ENCODE measurements around the gene TRIO.

Gene TRIO

DNA sequence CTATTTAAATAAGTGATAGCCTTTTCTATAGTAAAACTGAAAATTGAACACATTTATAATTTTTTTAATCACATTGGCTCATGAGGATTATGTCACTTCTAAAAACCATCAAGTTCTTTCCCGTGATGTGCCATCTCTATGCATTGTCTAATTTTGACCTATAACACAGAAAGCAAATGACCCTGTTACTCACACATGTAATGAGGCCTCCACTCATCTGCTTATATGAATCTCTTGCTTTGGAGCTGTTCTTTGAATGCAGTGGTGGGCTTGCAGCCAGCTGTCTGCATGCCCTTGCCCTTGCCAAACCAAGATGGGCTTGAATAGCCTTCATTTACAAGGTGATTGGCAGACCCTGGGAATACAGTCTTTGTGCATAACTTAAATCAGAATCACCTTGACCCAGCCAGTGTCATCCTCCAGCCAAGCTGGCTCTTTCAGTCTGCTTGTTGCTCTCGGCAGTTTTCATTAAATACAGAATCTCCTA lies 163.2 kb downstream of the TRIO start:
- DNase-seq, result no peak

DNA sequence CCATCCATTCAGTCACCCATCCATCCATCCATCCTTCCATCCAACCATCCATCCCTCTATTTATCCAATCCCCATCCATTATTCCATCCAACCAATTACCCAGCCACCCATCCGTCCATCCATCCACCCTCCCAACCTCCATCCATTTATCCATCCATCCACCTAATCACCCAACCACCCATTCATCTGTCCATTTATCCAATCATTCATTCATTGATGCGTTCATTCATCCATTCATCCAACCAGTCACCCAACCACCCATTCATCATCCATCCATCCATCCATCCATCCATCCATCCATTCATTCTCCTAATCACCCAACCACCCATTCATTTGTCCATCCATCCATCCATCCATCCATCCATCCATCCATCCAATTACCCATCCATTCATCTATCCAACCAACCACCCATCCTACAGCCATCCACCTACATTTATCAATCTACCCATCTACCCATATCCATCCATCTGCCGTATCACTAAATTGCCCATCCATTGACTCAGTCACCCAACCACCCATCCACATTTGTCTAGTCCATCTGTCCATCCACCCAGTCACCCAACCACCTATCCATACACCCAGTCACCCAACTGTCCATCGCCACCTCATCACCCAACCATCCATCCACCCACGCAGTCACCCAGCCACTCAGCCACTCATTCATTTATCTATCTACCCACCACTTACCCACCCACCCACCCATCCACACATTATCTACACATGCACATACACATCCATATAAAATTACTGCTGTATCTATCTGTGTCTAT lies 165.4 kb downstream of the TRIO start:
- DNase-seq, result no peak

DNA sequence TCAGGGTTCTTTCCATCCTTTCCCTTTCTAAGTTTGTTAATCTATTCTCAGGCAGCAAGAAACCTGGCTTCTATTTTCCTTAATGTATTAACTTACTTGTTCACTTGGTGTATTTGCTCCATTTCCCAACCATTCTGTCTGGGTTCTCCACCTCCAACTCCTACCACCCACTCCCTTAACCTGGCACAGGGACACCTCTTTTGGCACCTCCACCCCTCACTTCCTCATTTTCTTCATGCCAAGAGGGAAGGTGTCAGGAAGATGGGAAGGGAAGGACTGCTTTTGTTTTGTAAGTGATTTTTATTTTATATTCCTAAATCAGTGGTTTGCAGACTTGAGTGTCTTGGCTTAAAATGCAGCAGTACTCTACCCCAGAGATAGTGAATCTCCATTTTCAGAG lies 166.1 kb downstream of the TRIO start:
- no peak for DNase-seq

DNA sequence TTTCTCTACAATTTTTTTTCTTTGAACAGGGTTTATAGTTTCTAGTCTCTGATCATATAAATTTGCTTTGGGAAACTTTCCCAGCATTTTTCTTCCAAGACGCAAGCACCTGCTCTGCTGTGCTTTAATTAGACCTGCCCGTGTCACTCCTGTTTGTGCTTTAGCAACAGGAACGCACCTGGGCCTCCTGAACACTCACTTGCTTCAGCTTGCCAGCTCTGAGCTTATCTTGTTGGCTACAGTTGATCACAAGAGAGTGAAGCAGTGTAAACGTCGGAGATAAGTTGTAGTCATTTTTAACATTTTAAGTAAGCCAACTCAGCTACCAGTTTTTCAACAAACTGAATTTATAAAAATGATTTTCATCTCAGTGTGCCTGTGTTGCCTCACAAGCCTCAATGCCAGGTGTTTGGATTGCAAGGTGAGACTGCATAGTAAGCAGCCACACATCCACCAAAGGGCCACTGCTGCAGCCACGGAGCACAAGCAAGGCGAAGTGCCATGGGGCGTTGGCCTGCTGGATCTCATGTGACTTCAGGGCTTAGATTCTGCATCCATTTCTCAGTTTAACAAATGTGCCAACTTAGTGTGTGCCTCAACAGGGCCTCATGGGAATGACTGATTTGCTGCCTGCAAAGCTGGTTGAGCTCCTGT lies 166.9 kb downstream of the TRIO start:
- DNase-seq, result no peak

DNA sequence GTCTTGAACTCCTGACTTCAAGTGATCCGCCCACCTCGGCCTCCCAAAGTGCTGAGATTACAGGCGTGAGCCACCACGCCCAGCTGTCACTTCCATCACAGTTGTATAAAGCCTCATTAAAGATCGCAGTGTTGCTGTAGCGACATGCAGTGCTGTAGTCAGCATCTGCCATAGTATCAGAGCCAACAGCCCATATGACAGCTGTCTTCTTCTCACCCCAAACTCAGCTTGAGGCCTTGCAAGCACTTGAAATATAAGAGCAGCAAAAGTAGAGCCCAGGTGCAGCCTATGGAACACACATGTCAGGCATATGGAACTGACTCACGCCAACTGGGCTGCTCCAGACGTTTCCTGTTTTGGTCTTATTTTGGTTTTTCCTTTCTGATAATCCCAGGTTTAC lies 167.8 kb downstream of the TRIO start:
- no peak for DNase-seq

DNA sequence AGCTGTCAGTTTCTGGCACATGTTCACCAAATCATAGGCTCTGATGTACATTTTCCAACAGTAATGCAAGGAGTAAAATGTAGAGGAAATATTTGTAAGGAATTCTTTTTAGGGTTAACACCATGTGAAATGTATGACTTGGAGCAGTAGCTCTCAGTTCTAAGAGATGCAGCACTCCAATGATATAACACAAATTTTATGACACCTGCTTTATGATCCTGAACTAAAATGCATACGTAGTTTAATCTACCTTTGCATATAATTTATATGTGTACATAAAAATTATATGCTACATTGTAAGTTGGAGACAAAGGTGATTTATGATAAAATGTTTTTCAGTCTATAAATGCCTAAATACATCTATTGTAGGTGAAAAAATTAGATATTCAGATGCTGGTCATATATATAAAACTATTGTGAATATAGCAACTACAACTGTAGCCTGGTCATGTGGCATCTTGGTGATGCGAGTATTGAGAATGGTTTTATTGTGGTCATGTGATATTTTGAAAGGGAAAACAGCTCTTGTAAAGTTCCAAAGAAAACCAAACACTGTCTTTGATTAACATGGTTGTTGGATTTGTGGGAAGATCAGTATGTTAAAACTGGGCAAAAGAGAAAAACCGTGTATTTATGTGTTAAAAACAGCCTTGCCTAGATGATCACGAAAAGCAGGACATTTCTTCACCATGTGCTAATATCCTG lies 171.0 kb downstream of the TRIO start:
- no peak for DNase-seq

DNA sequence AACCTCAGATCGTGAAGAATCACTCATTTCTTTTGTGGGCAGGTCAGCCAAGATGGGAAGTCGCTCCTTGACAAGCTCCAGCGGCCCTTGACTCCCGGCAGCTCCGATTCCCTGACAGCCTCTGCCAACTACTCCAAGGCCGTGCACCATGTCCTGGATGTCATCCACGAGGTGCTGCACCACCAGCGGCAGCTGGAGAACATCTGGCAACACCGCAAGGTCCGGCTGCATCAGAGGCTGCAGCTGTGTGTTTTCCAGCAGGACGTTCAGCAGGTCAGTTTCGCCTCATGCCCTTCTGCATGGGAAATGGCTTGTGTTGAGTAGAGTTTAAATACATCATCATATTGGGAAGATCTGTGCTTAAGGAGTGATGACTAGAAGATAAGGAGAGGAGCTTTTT lies 173.3 kb downstream of the TRIO start:
- no peak for DNase-seq

DNA sequence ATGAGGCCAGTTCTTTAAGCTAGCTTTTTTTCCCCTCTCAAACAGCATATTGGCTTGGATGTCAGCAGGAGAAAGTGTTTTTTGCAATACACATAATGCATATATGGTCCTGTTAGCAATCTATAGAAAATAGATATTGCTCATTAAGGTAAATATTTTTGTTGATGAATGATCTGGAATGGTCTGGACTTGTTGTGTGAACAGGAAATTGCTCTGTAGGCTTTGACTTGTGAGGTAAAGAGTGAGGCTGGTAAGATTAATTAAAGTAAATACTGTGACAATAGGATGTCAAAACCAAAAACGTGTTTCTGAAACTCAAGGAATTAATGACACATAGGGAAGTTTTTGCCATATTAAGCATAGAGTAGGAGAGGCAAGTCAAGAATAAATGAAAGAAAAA lies 176.0 kb downstream of the TRIO start:
- DNase-seq, result no peak

DNA sequence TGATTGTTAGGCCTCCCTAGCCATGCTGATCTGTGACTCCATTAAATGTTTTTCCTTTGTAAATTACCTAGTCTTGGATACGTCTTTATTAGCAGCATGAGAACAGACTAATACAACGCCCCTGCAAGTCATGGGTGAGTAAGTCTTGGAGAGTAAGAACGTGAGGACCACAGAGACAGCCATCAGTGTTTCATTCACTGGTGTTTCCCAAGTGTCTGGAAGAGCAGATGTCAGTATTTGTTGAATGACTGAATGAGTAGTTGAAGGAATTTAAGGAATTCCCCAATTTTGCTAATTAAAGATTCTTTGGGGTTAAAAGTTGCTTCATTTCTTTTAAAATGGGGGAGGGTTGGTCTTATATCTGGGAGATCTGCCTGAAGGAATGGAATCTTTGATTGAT lies 178.8 kb downstream of the TRIO start:
- no peak for DNase-seq

DNA sequence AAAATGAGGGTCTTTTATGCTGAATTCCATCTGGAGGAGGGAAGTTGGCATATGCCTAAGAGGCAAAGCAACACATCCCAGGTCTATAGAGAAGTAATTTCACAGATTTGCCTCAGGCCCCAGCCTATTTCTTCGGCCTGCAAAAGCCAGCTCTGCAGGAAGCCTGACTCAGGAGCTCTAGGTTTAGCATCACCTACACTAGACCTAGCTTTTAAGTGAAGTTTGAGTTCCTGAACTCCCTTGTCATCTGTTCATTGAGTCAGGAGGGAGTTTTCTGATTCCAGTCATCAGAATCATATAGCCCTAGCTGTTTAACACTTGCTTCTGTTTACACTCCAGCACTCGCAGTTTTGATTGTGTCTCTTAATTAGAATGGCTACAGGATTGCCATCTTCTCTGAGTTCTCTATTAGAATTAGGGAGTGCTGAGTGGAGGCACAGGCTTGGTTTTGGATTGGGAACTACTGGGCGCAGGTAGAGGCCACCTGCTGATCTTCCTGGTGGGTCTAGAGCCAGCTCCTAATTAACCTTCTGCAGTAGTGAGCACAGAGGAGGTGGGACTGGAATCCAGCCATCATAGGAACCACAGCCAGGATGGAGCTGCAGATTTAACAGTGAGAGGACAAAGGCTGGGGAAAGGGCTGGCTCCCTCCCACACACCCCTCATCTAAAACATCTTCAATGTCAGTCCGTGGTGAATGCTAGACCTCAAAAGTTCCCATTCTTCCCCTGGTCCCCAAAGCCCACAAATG lies 179.5 kb downstream of the TRIO start:
- no peak for DNase-seq

DNA sequence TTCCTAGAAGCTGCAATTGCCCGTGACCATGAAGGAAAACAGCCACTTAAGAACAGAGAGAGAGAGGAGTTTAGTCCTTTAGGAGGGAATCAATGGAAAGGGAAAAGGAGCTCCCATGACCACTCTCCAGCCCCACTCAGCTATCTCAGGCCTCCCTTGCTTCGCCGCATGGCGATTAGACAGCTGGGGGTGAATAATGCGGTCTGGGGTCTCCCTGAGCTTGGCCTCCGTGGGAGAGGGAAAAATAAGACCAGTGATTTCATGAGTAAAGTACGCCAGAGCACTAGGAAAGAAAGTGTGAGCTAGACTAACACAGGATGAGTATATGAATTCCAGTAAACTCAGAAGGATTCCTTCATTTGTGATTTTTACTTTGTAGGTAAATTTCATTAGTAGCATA lies 180.3 kb downstream of the TRIO start:
- DNase-seq, result no peak

DNA sequence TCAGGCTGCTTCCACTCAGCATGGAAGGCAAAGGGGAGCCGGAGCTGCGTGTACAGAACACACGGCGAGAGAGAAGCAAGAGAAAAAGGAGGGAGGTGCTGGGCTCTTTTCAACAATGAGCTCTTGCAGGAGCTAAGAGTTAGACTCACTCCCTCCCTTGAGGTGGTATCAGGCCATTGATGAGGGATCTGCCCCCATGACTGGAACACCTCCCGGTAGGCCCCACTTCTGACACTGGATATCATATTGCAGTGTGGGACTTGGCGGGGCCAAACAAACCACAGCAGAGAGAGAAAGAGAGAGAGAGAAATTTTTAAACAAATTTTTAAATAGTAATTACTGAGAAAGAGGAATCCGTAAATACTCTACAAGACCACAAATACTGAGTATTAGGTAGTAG lies 182.2 kb downstream of the TRIO start:
- DNase-seq, result no peak

DNA sequence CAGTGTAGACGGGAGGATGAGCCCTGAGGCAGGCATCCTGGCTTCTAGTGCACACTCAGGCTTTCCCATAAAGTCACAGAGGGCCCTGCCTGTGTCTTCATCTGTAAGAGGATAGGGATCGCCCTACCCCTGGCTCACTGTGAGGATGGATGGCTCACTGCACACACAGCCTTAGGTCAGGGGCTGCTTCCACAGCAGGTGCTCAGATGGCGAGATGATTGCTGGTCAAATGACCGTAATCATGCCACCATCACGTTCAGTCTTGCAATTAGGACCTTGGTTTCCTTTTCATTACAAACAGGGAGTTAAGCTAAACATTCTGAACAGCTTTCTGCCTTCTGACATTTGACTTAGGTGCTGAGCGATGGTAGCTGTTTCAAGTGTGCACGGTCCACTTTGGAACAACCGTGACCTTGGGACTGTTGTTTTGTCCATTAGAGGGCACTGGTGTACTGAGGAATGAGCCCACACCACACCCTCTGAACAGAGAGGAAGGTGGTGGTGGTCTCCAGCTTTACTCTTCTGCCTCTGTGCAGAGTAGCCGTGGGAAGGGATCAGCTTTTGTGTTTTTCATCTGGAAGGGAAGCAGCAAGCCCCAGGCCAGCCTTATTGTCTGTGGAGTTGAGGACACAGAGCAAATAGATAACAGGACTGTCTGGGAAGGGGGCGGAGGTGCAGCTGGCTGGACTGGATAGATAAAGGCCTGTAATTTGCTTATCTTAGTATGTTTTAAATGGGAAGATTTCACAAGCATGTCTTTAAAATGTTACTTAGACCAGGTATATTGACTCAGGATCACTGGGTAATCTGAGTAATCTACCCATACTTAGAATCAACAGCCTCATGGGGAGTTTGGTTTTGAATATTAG lies 183.1 kb downstream of the TRIO start:
- DNase-seq, result no peak

DNA sequence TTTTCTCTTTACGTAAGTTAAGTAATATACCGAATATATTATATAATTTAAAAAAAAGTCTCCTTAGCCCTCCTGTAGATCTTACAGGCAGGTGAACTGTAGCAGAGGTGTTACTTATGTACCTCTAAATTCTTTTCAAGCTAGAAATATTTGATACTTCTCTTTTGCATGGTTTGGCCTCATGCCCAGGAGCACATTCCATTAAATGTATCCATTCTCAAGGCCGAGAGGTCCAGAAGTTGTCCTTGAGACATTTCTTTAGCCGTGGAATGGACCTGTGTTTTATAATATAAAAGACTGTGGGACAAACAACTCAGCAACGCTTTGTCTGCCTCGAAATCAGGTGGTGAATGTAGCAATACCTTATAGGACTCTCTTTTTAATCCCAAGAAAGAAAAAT lies 184.5 kb downstream of the TRIO start:
- DNase-seq, result no peak

DNA sequence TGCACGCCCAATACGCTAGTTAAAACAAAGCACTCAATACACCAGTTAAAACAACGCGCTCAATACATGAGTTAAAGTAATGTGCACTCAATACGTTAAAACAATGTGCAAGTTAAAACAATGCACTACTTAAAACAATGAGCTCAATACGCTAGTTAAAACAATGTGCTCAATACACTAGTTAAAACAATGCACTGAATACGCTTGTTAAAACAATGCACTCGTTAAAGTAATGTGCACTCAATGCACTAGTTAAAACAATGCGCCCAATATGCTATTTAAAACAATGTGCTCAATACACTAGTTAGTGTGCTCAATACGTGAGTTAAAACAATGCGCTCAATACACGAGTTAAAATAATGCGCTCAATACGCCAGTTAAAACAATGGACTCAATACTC lies 185.0 kb downstream of the TRIO start:
- DNase-seq, result no peak

DNA sequence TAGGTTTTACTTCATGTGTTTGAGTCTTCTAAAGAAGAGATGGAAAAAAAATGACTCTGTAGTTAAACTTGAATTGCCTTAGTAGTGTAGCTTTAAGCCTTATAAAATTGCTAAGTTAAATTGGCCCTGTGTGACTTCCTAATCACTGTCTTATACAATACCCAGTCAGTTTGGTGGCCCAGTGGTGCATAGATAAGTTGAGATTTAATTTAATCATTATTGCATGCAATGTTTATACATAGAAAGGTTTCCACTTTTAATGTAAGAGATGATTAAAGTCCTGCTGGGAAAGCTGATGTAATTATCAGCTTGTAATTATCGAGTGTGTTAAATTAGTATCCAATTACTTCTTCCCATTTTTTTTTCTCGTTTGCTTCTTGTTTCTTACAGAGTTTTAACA lies 187.1 kb downstream of the TRIO start:
- DNase-seq, result no peak

DNA sequence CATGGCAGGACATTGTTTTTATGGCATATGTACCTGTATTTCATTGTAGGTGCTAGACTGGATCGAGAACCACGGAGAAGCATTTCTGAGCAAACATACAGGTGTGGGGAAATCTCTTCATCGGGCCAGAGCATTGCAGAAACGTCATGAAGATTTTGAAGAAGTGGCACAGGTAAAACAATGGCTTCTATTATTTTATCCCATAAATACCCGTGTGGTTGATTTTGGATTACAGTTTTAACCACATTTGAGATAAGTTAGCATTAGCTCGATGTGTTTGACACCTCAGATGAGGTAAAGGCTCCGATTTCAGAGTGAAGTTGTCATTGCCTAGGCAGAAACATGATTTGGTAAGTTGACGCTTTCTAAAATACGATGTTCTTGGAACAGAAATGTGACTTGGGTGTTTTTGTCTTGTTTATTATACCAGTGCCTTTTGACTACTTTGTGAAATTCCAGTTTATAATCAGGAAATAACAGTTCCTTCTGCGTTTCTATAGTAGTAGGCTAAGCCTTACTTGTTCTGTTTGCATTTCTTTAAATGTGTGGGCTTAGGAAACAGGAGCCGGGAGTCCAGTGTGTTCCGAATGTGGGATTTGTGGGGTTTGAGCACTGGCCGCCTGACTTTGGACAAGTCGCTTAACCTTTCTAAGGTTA lies 187.7 kb downstream of the TRIO start:
- no peak for DNase-seq

DNA sequence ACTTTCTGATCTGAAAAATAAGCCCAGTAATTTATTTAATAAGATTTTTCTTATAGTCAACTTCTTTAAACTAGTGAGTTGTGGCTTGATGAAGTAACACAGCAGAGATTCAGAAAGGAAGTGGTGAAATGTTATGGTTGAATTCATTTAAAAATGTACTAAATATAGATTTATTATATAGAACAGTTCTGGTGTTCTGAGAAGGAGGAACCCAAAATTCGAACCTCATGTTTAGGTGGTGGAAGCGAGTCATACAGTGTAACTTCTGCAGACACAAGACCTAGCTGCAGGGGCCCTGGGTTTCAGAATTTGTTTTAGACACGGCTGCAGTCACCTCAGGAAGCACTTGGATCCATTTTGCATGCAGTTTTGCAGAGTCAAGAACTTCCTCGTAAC lies 188.2 kb downstream of the TRIO start:
- no peak for DNase-seq

DNA sequence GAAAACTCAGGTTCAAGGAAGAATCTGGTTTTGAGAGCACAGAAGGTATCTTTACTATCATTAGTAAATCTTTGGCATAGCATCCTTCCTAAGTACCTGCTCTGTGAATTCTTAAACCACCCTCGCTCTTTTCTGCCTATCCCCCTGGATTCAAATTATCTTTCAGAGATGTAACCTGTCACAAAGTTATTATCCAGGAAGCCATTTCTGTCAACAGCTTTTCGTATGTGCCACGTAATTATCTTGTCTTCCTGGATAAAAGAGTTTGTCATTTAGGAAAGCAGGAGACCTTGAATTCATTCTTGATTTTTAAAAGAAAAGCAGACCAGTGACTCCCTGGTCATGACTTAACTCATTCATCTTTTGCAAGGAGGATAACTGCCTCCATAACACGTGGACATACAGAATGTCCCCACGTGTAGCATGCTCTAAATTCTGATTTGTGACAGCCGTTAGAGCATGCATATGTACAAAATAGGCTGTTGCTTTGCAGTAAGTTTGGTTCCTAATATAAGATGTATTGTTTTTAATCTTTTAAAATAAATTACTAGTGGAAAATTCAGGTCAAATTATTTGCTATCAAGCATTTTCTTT lies 189.0 kb downstream of the TRIO start:
- no peak for DNase-seq

DNA sequence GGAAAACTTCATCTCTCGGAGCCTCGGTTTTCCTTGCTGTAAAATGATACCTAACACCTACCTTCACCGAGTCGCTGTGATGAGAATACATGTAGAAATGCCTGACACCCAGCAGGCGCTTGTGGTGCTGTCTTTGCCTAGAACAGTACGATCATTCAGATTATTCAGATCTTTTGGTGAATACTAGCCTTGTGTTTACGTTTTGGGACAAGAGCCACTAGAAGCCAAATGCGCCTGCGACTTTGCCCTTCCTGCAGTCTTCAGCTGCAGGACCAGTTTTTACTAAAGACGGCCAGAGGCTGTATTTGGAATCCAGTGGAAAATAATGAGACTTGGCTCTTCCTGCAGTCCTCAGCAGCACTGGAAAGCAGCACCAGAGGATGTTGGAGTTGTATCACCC lies 189.6 kb downstream of the TRIO start:
- DNase-seq, result no peak

DNA sequence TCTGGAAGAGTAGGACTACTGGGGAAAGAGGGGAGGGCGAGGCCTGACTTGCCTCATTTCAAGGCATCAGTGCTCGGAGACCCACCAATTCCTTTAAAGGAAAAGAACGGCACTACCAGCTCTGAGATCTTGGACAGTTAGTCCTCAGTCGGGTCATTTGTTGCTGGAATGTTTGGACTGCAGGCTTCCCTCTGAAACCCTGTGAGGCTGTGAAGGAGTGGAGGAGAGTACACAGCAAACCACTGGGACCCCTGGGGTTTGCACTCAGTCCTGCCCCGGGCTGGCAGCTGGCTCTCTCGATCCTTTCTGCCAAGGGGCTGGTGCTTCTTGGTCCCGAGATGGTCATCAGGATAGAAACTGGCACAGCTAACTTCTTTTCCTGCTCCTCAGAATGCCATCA lies 194.5 kb downstream of the TRIO start:
- DNase-seq, result no peak

All from NCI-H1105 (cell line).